Measurements from ENCODE around the gene TTC39A. TPM values are rescaled to one million over a fixed set of nuclear protein-coding genes. Genes with fewer than 3 reads are reported as not detected.

TTC39A gene
- total RNA-seq, 5 donors from 2014 or later (not counting 1 experiment from before 2014, with no cell fraction given) = 0.36 TPM; not detected in 4

- WGBS (ENCODE audit: insufficient coverage) = 97% methylated on average over 4 of the region's 5 CpGs
- no peak for DNase-seq
- CTCF ChIA-PET = no interaction called here
Observed at GRCh38 chr1:51283979-51284378, 46.4 kb downstream of the TTC39A start.

GRCh38 chr1:51282605-51283004, 47.8 kb downstream of the TTC39A start:
- 44% methylated on average over 1 of the region's 5 CpGs for WGBS (ENCODE audit: insufficient coverage)
- no peak for ATAC-seq (replicated peaks in 1 of 4)

More at GRCh38 chr1:51283979-51284378, 46.4 kb downstream of the TTC39A start:
- H3K27ac ChIP-seq (ENCODE audit: low read length) = no peak overlapping the region
- POLR2A ChIA-PET = no interaction called here
- Mint-ChIP-seq H3K27ac (no peak overlapping the region), H3K36me3 (no peaks in the 10 kb centered on the region), H3K4me1 (no peaks in the 10 kb centered on the region), H3K4me3 (no peak overlapping the region), H3K9me3 (no peaks in the 10 kb centered on the region), H3K27me3 (no peaks in the 10 kb centered on the region)
- no peaks in the 10 kb centered on the region for H3K9me3 ChIP-seq
- no peaks in the 10 kb centered on the region for H3K4me1 ChIP-seq (ENCODE audit: control insufficient read depth in 1 of 2, extremely low read depth in 1 of 2, insufficient read depth in 2 of 2, low read length in 2 of 2)
- H3K4me3 ChIP-seq (ENCODE audit: control insufficient read depth in 1 of 2, extremely low read depth in 1 of 2, low read length in 1 of 2) = no peak overlapping the region
- H3K36me3 ChIP-seq (ENCODE audit: control insufficient read depth in 2 of 2, extremely low read depth in 1 of 2, insufficient read depth in 1 of 2, low read length in 1 of 2) = no peaks in the 10 kb centered on the region
- no peaks in the 10 kb centered on the region for H3K27me3 ChIP-seq (replicated peaks in 1 of 2; ENCODE audit: control insufficient read depth in 2 of 2, extremely low read depth in 1 of 2, insufficient read depth in 2 of 2, low read length in 1 of 2)
- ATAC-seq (replicated peaks in 1 of 4) = no peak

GRCh38 chr1:51281807-51282206, 48.6 kb downstream of the TTC39A start:
- Mint-ChIP-seq H3K4me3 (no peak overlapping the region), H3K9me3 (no peaks in the 10 kb centered on the region), H3K36me3 (peaks cover 4% of the 10 kb centered on the region), H3K27me3 (no peaks in the 10 kb centered on the region), H3K27ac (peak overlapping the region in 1 of 2 donors; percentile 6), H3K4me1 (no peaks in the 10 kb centered on the region)
- Histone ChIP-seq H3K36me3 (ENCODE audit: control insufficient read depth in 2 of 2, extremely low read depth in 1 of 2, insufficient read depth in 1 of 2, low read length in 1 of 2) (no peaks in the 10 kb centered on the region), H3K4me1 (ENCODE audit: control insufficient read depth in 1 of 2, extremely low read depth in 1 of 2, insufficient read depth in 2 of 2, low read length in 2 of 2) (no peaks in the 10 kb centered on the region), H3K27ac (ENCODE audit: low read length) (no peak overlapping the region), H3K27me3 (replicated peaks in 1 of 2; ENCODE audit: control insufficient read depth in 2 of 2, extremely low read depth in 1 of 2, insufficient read depth in 2 of 2, low read length in 1 of 2) (no peaks in the 10 kb centered on the region), H3K9me3 (no peaks in the 10 kb centered on the region), H3K4me3 (ENCODE audit: control insufficient read depth in 1 of 2, extremely low read depth in 1 of 2, low read length in 1 of 2) (no peak overlapping the region)
- CTCF ChIA-PET = interaction anchor here in 1 of 2 donors (0.7 kb wide), 1 partner anchor 74 kb away, joined by 4 read pairs; no protein-coding TSS in a partner anchor
- ATAC-seq (replicated peaks in 1 of 4) (no peak), DNase-seq (no peak)
- 100% methylated on average over 4 of the region's 5 CpGs for WGBS (ENCODE audit: insufficient coverage)
- POLR2A ChIA-PET = no interaction called here

More at GRCh38 chr1:51282605-51283004, 47.8 kb downstream of the TTC39A start:
- Mint-ChIP-seq H3K9me3 (no peaks in the 10 kb centered on the region), H3K36me3 (no peaks in the 10 kb centered on the region), H3K4me3 (no peak overlapping the region), H3K27ac (no peak overlapping the region), H3K27me3 (no peaks in the 10 kb centered on the region), H3K4me1 (no peaks in the 10 kb centered on the region)
- H3K36me3 ChIP-seq (ENCODE audit: control insufficient read depth in 2 of 2, extremely low read depth in 1 of 2, insufficient read depth in 1 of 2, low read length in 1 of 2) = no peaks in the 10 kb centered on the region
- H3K9me3 ChIP-seq = no peaks in the 10 kb centered on the region
- ChIA-PET POLR2A (no interaction called here), CTCF (interaction anchor here in 1 of 2 donors (0.7 kb wide), 1 partner anchor 74 kb away, joined by 4 read pairs; no protein-coding TSS in a partner anchor)
- no peak overlapping the region for H3K27ac ChIP-seq (ENCODE audit: low read length)
- no peaks in the 10 kb centered on the region for H3K27me3 ChIP-seq (replicated peaks in 1 of 2; ENCODE audit: control insufficient read depth in 2 of 2, extremely low read depth in 1 of 2, insufficient read depth in 2 of 2, low read length in 1 of 2)
- no peaks in the 10 kb centered on the region for H3K4me1 ChIP-seq (ENCODE audit: control insufficient read depth in 1 of 2, extremely low read depth in 1 of 2, insufficient read depth in 2 of 2, low read length in 2 of 2)
- DNase-seq = no peak
- no peak overlapping the region for H3K4me3 ChIP-seq (ENCODE audit: control insufficient read depth in 1 of 2, extremely low read depth in 1 of 2, low read length in 1 of 2)

- DNase-seq = no peak
- POLR2A ChIA-PET = interaction anchor here in 1 of 2 donors (1.0 kb wide), 1 partner anchor 15 kb away, joined by 9 read pairs; no protein-coding TSS in a partner anchor
Observed at GRCh38 chr1:51280321-51280978, 49.9 kb downstream of the TTC39A start.

GRCh38 chr1:51276286-51276685, 54.1 kb downstream of the TTC39A start:
- Histone ChIP-seq H3K36me3 (ENCODE audit: control insufficient read depth in 2 of 2, extremely low read depth in 1 of 2, insufficient read depth in 1 of 2, low read length in 1 of 2) (peaks cover 0 to 10% of the 10 kb centered on the region in 2 donors), H3K9me3 (no peaks in the 10 kb centered on the region), H3K4me3 (ENCODE audit: control insufficient read depth in 1 of 2, extremely low read depth in 1 of 2, low read length in 1 of 2) (no peak overlapping the region), H3K27me3 (replicated peaks in 1 of 2; ENCODE audit: control insufficient read depth in 2 of 2, extremely low read depth in 1 of 2, insufficient read depth in 2 of 2, low read length in 1 of 2) (no peaks in the 10 kb centered on the region), H3K27ac (ENCODE audit: low read length) (no peak overlapping the region), H3K4me1 (ENCODE audit: control insufficient read depth in 1 of 2, extremely low read depth in 1 of 2, insufficient read depth in 2 of 2, low read length in 2 of 2) (no peaks in the 10 kb centered on the region)
- H3K36me3 Mint-ChIP-seq = peaks cover 22% of the 10 kb centered on the region
- DNase-seq (no peak), ATAC-seq (replicated peaks in 1 of 4) (no peak)
- ChIA-PET POLR2A (no interaction called here), CTCF (interaction anchor here in 1 of 2 donors (1.1 kb wide), 1 partner anchor 60 kb away, joined by 3 read pairs; no protein-coding TSS in a partner anchor)
- H3K9me3 Mint-ChIP-seq = no peaks in the 10 kb centered on the region
- WGBS (ENCODE audit: insufficient coverage) = 97% methylated on average over 5 of the region's 7 CpGs
- H3K4me1 Mint-ChIP-seq = no peaks in the 10 kb centered on the region
- H3K27ac Mint-ChIP-seq = no peak overlapping the region
- no peaks in the 10 kb centered on the region for H3K27me3 Mint-ChIP-seq
- no peak overlapping the region for H3K4me3 Mint-ChIP-seq

More at GRCh38 chr1:51280321-51280978, 49.9 kb downstream of the TTC39A start:
- Histone ChIP-seq H3K4me3 (ENCODE audit: control insufficient read depth in 1 of 2, extremely low read depth in 1 of 2, low read length in 1 of 2) (no peak overlapping the region), H3K27me3 (replicated peaks in 1 of 2; ENCODE audit: control insufficient read depth in 2 of 2, extremely low read depth in 1 of 2, insufficient read depth in 2 of 2, low read length in 1 of 2) (no peaks in the 10 kb centered on the region), H3K4me1 (ENCODE audit: control insufficient read depth in 1 of 2, extremely low read depth in 1 of 2, insufficient read depth in 2 of 2, low read length in 2 of 2) (no peaks in the 10 kb centered on the region), H3K9me3 (no peaks in the 10 kb centered on the region), H3K27ac (ENCODE audit: low read length) (no peak overlapping the region), H3K36me3 (ENCODE audit: control insufficient read depth in 2 of 2, extremely low read depth in 1 of 2, insufficient read depth in 1 of 2, low read length in 1 of 2) (no peaks in the 10 kb centered on the region)
- Mint-ChIP-seq H3K4me1 (no peaks in the 10 kb centered on the region), H3K36me3 (peaks cover 6% of the 10 kb centered on the region), H3K9me3 (no peaks in the 10 kb centered on the region), H3K27me3 (no peaks in the 10 kb centered on the region), H3K27ac (no peak overlapping the region), H3K4me3 (no peak overlapping the region)
- CTCF ChIA-PET = no interaction called here
- WGBS (ENCODE audit: insufficient coverage) = no CpG with 5 or more reads among the region's 4 CpGs
- ATAC-seq (replicated peaks in 1 of 4) = no peak

DNA sequence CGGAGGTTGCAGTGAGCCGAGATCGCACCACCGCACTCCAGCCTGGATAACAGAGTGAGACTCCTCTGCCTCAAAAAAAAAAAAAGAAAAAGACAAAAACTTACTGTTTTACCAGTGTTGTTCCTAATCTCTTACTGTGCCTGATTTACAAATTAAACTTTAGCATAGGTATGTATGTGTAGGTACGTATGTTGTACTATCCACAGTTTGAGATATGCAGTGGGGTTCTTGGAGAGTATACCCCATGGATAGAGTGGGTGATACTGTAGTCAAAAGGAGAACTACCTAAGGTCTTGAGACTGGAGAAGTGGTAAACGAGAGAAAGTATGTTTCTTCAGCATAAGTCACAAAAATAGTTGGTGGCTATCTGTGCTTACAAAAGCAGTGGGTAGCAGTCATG, 55.7 kb downstream of the TTC39A start:
- peaks cover 35% of the 10 kb centered on the region for H3K36me3 Mint-ChIP-seq
- H3K4me1 Mint-ChIP-seq = no peaks in the 10 kb centered on the region
- POLR2A ChIA-PET = no interaction called here
- no peak overlapping the region for H3K4me3 Mint-ChIP-seq
- H3K27me3 Mint-ChIP-seq = no peaks in the 10 kb centered on the region
- CTCF ChIA-PET = no interaction called here
- Histone ChIP-seq H3K36me3 (ENCODE audit: control insufficient read depth in 2 of 2, extremely low read depth in 1 of 2, insufficient read depth in 1 of 2, low read length in 1 of 2) (peaks cover 0 to 18% of the 10 kb centered on the region in 2 donors), H3K4me3 (ENCODE audit: control insufficient read depth in 1 of 2, extremely low read depth in 1 of 2, low read length in 1 of 2) (no peak overlapping the region), H3K27me3 (replicated peaks in 1 of 2; ENCODE audit: control insufficient read depth in 2 of 2, extremely low read depth in 1 of 2, insufficient read depth in 2 of 2, low read length in 1 of 2) (no peaks in the 10 kb centered on the region), H3K4me1 (ENCODE audit: control insufficient read depth in 1 of 2, extremely low read depth in 1 of 2, insufficient read depth in 2 of 2, low read length in 2 of 2) (no peaks in the 10 kb centered on the region), H3K9me3 (no peaks in the 10 kb centered on the region), H3K27ac (ENCODE audit: low read length) (no peak overlapping the region)
- no peak for ATAC-seq (replicated peaks in 1 of 4)
- WGBS (ENCODE audit: insufficient coverage) = 100% methylated on average over 1 of the region's 6 CpGs
- no peak for DNase-seq
- no peaks in the 10 kb centered on the region for H3K9me3 Mint-ChIP-seq
- H3K27ac Mint-ChIP-seq = no peak overlapping the region
